Neural progenitor cell (in vitro differentiated cells): ENCODE results near the gene NAA10. TPM values are rescaled to one million over a fixed set of nuclear protein-coding genes. Genes with fewer than 3 reads are reported as not detected.

Source experiments
- DNase-seq: peaks from one replicate; pipeline ENCODE4 v3.0.0-alpha.2; 2016; ENCODE audit warnings: low spot score
- H2AFZ ChIP-seq: fragments of 200-600 bp; sonication (generic); replicated peaks from 2 replicates; pipeline ENCODE4 v1.6.1; 2016; ENCODE audit warnings: antibody characterized with exemption
- H3F3A ChIP-seq: fragments of 200-600 bp; sonication (generic); 2 replicates; pipeline ENCODE4 v1.6.1; 2016; ENCODE audit warnings: antibody characterized with exemption, low read depth
- H3K27ac ChIP-seq: fragments of 200-600 bp; sonication (generic); 2 replicates; pipeline ENCODE4 v1.5.1; 2016; ENCODE audit warnings: mild to moderate bottlenecking
- H3K27me3 ChIP-seq: fragments of 200-600 bp; sonication (generic); 2 replicates; pipeline ENCODE4 v1.6.1; 2016; ENCODE audit warnings: mild to moderate bottlenecking, moderate library complexity
- H3K36me3 ChIP-seq: fragments of 200-600 bp; sonication (generic); 2 replicates; pipeline ENCODE4 v1.5.1; 2016
- H3K4me1 ChIP-seq: fragments of 200-600 bp; sonication (generic); 2 replicates; pipeline ENCODE4 v1.6.1; 2016; ENCODE audit warnings: mixed run types
- H3K4me2 ChIP-seq: fragments of 200-600 bp; sonication (generic); 2 replicates; pipeline ENCODE4 v1.6.1; 2016
- H3K4me3 ChIP-seq: fragments of 200-600 bp; sonication (generic); 2 replicates; pipeline ENCODE4 v1.5.1; 2016
- H3K79me2 ChIP-seq: fragments of 200-600 bp; sonication (generic); 2 replicates; pipeline ENCODE4 v1.6.1; 2016; ENCODE audit warnings: low read depth
- H3K9ac ChIP-seq: fragments of 200-600 bp; sonication (generic); 2 replicates; pipeline ENCODE4 v1.6.1; 2016
- H3K9me3 ChIP-seq: fragments of 200-600 bp; sonication (generic); 2 replicates; pipeline ENCODE4 v1.5.1; 2016; ENCODE audit warnings: low read depth
- H4K20me1 ChIP-seq: fragments of 200-600 bp; sonication (generic); 2 replicates; pipeline ENCODE4 v1.6.1; 2016; ENCODE audit warnings: low read depth
- H3K27ac Mint-ChIP-seq: 3 replicates; pipeline ENCODE4 v1.8.0; 2021; ENCODE audit warnings: mixed read lengths
- H3K27me3 Mint-ChIP-seq: 2 replicates; pipeline ENCODE4 v1.8.0; 2022; ENCODE audit warnings: low read depth, mild to moderate bottlenecking, inconsistent platforms, moderate library complexity, mixed read lengths; ENCODE audit not compliant: insufficient read depth
- H3K36me3 Mint-ChIP-seq: 3 replicates; pipeline ENCODE4 v1.8.0; 2021; ENCODE audit warnings: mixed read lengths
- H3K4me1 Mint-ChIP-seq: 3 replicates; pipeline ENCODE4 v1.8.0; 2021; ENCODE audit warnings: mixed read lengths
- H3K4me3 Mint-ChIP-seq: 3 replicates; pipeline ENCODE4 v1.8.0; 2021; ENCODE audit warnings: mild to moderate bottlenecking, moderate library complexity, mixed read lengths
- H3K9me3 Mint-ChIP-seq: 3 replicates; pipeline ENCODE4 v1.8.0; 2020; ENCODE audit warnings: mixed read lengths
- CTCF ChIP-seq: fragments of 200-600 bp; sonication (generic); IDR thresholded peaks from 2 replicates; pipeline ENCODE4 v1.5.1; 2017; ENCODE audit warnings: antibody characterized with exemption, mild to moderate bottlenecking
- EZH2 ChIP-seq: fragments of 200-600 bp; sonication (generic); IDR thresholded peaks from 2 replicates; pipeline ENCODE4 v1.6.1; 2017; ENCODE audit warnings: antibody characterized with exemption, mild to moderate bottlenecking, moderate library complexity
- EZH2phosphoT487 ChIP-seq: fragments of 200-600 bp; sonication (generic); IDR thresholded peaks from 2 replicates; pipeline ENCODE4 v1.6.1; 2017; ENCODE audit warnings: antibody characterized with exemption
- total RNA-seq: library from RNA; depleted of rRNA; stranded (reverse); fragments of >200 nt; gene quantifications from 2 replicates; pipeline ENCODE4 v1.2.3, GENCODE V29; 2015; ENCODE audit warnings: low replicate concordance

The NAA10 gene
- total RNA-seq, 1 donor from 2014 or later, result 55.5 TPM

DNA sequence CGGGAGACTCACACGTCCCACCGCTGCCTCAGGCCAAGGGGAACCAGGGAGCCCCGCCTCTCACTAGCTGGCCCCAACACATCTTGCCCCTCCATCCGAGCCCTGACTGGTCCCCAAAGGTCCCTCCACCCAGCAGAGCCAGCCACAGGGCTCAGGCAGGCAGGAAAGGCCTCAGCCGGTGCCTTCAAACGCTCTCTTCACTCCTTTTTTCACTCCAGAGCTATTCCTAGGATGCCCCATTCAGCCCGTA is 7.2 kb downstream of the NAA10 start:
- H3K9me3 ChIP-seq, result no peaks in the 10 kb centered on the region
- peak overlapping the region; percentile 58 for H3K9ac ChIP-seq
- TF ChIP-seq EZH2phosphoT487, result no peak
- TF ChIP-seq CTCF, result no peak
- no peak for TF ChIP-seq EZH2
- H3K4me1 ChIP-seq, result peaks cover 8% of the 10 kb centered on the region
- peaks cover 22% of the 10 kb centered on the region for H3K4me1 Mint-ChIP-seq
- peaks cover 9% of the 10 kb centered on the region for H3K27me3 Mint-ChIP-seq
- peaks cover 2% of the 10 kb centered on the region for H3K36me3 Mint-ChIP-seq
- peak overlapping the region; percentile 90 for H3K27ac Mint-ChIP-seq
- H3K4me3 Mint-ChIP-seq, result peak overlapping the region; percentile 87
- H3K79me2 ChIP-seq, result no peaks in the 10 kb centered on the region
- H3K9me3 Mint-ChIP-seq, result peaks cover 6% of the 10 kb centered on the region
- no peaks in the 10 kb centered on the region for H3K36me3 ChIP-seq
- H4K20me1 ChIP-seq, result no peaks in the 10 kb centered on the region
- peak overlapping the region; percentile 85 for H3K4me2 ChIP-seq
- DNase-seq, result no peak
- peak overlapping the region; percentile 63 for H3K4me3 ChIP-seq
- H3F3A ChIP-seq, result peaks cover 28% of the 10 kb centered on the region
- peaks cover 10% of the 10 kb centered on the region for H3K27me3 ChIP-seq
- H2AFZ ChIP-seq, result no peak overlapping the region
- H3K27ac ChIP-seq, result peak overlapping the region; percentile 92

GRCh38 chrX:153926858-153927671 is 7.8 kb downstream of the NAA10 start:
- Histone ChIP-seq H3F3A (peaks cover 28% of the 10 kb centered on the region), H4K20me1 (no peaks in the 10 kb centered on the region), H3K27me3 (peaks cover 10% of the 10 kb centered on the region), H3K9ac (peak overlapping the region; percentile 58), H3K79me2 (no peaks in the 10 kb centered on the region), H3K4me3 (peak overlapping the region; percentile 63), H3K4me2 (peak overlapping the region; percentile 85), H3K36me3 (no peaks in the 10 kb centered on the region), H3K27ac (peak overlapping the region; percentile 92), H3K9me3 (no peaks in the 10 kb centered on the region), H3K4me1 (peaks cover 8% of the 10 kb centered on the region), H2AFZ (no peak overlapping the region)
- Mint-ChIP-seq H3K36me3 (peaks cover 2% of the 10 kb centered on the region), H3K27ac (peak overlapping the region; percentile 90), H3K4me1 (peaks cover 25% of the 10 kb centered on the region), H3K4me3 (peak overlapping the region; percentile 87), H3K27me3 (peaks cover 9% of the 10 kb centered on the region), H3K9me3 (peaks cover 9% of the 10 kb centered on the region)
- TF ChIP-seq EZH2phosphoT487 (no peak), CTCF (no peak), EZH2 (no peak)
- DNase-seq, result peak; percentile 31

GRCh38 chrX:153926552-153926857 is 8.3 kb downstream of the NAA10 start:
- H4K20me1 ChIP-seq, result no peaks in the 10 kb centered on the region
- Mint-ChIP-seq H3K4me1 (peaks cover 27% of the 10 kb centered on the region), H3K9me3 (peaks cover 10% of the 10 kb centered on the region), H3K27me3 (peaks cover 9% of the 10 kb centered on the region), H3K27ac (no peak overlapping the region), H3K4me3 (no peak overlapping the region), H3K36me3 (peaks cover 2% of the 10 kb centered on the region)
- no peak overlapping the region for H3K27ac ChIP-seq
- DNase-seq, result no peak
- peaks cover 8% of the 10 kb centered on the region for H3K4me1 ChIP-seq
- no peak overlapping the region for H2AFZ ChIP-seq
- peak overlapping the region; percentile 85 for H3K4me2 ChIP-seq
- TF ChIP-seq CTCF (no peak), EZH2 (no peak), EZH2phosphoT487 (no peak)
- H3K27me3 ChIP-seq, result peaks cover 10% of the 10 kb centered on the region
- no peaks in the 10 kb centered on the region for H3K79me2 ChIP-seq
- peaks cover 28% of the 10 kb centered on the region for H3F3A ChIP-seq
- no peaks in the 10 kb centered on the region for H3K36me3 ChIP-seq
- no peaks in the 10 kb centered on the region for H3K9me3 ChIP-seq
- H3K9ac ChIP-seq, result no peak overlapping the region
- peak overlapping the region; percentile 63 for H3K4me3 ChIP-seq
